ENCODE results near the gene OPCML.

DNA sequence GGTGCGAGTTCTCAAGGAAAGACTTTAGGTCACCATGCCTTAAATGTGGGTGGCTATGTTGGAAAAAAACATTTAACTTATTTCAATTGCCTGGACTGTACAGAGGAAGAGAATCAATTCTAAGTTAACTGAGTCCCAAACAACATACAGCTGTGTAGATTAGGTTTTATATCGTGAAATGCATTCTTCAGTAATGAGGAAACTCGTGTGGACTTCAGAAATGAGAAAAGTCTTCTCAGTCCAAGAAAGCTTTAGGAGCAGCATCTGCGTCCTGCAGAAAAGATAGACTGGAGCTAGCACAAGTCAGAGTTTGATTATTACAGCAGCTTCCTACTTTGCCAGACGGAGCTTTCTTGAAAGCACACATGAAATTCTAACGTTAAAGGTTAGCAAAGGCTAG, 673.0 kb downstream of the OPCML start:
- TF ChIP-seq, protein P1, sequence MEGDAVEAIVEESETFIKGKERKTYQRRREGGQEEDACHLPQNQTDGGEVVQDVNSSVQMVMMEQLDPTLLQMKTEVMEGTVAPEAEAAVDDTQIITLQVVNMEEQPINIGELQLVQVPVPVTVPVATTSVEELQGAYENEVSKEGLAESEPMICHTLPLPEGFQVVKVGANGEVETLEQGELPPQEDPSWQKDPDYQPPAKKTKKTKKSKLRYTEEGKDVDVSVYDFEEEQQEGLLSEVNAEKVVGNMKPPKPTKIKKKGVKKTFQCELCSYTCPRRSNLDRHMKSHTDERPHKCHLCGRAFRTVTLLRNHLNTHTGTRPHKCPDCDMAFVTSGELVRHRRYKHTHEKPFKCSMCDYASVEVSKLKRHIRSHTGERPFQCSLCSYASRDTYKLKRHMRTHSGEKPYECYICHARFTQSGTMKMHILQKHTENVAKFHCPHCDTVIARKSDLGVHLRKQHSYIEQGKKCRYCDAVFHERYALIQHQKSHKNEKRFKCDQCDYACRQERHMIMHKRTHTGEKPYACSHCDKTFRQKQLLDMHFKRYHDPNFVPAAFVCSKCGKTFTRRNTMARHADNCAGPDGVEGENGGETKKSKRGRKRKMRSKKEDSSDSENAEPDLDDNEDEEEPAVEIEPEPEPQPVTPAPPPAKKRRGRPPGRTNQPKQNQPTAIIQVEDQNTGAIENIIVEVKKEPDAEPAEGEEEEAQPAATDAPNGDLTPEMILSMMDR (IDR thresholded peaks at IDR 0.05), result no peak
- TF ChIP-seq POLR2AphosphoS5 (IDR thresholded peaks at IDR 0.05) (no peak), POLR2A (IDR thresholded peaks at IDR 0.05) (no peak)

Data from prostate gland (tissue), 2 donors.